GM18873 (cell line): ENCODE measurements around the gene TNS2.
A peak's percentile ranks its signal among the peaks of the same experiment; 100 is the strongest.
"Not testable (repeated sequence)": the region's sequence is repeated elsewhere in the genome, so short reads cannot be mapped to it uniquely, and the experiment has no call there.

ENCODE experiments used
- ATAC-seq: cut with Tn5 transposase; IDR thresholded peaks from one replicate; pipeline ENCODE4 v1.9.1; 2021; ENCODE audit warnings: mild to moderate bottlenecking, moderate library complexity, moderate number of reproducible peaks; ENCODE audit not compliant: unreplicated experiment, low FRiP score

The TNS2 gene

GRCh38 chr12:53049571-53050318 is at the start of gene TNS2:
TSS of gene TNS2 (plus strand) at chr12:53050065. CDS start at chr12:53050186, 121 bp downstream.
- no peak for ATAC-seq

DNA sequence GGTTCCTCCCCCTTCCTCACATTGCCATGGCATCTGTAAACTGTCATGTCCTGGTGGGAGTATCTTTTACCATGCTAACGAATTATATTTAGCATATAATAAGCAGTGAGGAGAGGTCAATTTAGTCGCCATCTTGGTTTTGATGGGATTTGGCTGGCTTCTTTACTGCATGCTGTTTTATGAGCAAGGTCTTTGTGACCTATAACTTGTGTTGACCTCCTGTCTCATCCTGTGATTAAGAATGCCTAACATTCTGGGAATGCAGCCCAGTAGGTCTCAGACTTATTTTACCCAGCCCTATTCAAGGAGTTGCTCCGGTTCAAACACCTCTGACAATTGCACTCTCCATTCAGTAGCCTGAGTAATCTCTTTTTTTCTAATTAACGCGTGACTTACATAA is 45.7 kb upstream of the TNS2 start:
- ATAC-seq: no peak

GRCh38 chr12:53004582-53004981 is 45.3 kb upstream of the TNS2 start:
- no peak for ATAC-seq

DNA sequence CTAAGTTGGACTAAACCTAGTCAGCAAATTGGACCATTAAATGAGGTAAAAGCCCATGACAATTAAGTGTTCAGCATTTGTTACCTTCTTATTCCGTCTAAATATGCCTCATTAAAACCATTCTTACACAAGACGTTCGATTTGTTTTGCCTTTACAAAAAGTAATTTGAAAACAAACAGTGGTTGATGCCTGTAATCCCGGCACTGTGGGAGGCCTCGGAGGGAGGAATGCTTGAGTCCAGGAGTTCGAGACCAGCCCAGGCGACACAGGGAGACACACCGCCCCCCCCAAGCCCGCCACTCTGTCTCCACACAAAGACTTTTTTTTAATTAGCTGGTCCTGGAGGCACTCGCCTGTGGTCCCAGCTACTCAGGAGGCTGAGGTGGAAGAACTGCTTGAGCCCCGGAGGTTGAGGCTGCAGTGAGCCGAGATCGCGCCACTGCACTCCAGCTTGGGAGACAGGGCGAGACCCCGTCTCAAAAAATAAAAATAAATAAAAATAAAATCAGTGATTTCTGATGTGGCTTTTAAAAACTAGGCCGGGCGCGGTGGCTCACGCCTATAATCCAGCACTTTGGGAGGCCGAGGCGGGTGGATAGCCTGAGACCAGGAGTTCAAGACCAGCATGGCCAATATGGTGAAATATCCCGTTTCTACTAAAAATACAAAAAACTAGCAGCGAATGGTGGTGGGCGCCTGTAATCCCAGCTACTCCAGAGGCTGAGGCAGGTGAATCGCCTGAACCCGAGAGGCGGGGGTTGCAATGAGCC is 44.5 kb upstream of the TNS2 start:
- ATAC-seq: no peak

- ATAC-seq: peak; percentile 88
Measured at GRCh38 chr12:53005986-53006809, 43.7 kb upstream of the TNS2 start, which contains the start of gene EIF4B. TSS of gene EIF4B (plus strand) at chr12:53006456. CDS start at chr12:53006484, 28 bp downstream.

DNA sequence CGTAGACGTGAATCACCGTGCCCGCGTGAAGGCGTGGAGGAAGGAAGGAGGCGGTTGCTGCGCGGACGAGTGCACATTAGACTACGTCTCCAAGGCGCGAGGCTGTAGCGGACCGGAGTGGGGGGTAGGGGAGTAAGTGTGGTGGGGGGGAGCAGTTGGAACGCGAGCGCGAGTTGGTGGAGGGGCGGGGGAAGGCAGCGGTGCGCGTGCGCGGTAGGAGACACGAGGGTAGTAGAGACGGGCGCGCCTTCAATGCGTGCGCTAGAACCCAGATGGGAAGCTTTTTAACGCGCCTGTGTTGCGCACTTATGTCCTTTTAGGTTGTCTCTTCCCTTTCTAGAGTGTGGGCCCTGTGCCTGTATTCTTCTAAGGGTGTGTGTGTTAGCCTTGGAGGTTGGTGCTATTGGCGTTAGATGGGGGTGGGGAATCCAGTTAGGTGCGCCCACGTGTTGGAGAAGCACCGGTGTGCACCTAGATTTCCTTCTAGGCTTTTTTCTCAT is 43.0 kb upstream of the TNS2 start:
- ATAC-seq: no peak

- ATAC-seq: no peak
Measured at GRCh38 chr12:53007343-53007742, 42.5 kb upstream of the TNS2 start.

- not testable (repeated sequence) for ATAC-seq
Measured at GRCh38 chr12:53008760-53009159, 41.1 kb upstream of the TNS2 start.

- no peak for ATAC-seq
Measured at GRCh38 chr12:53010955-53011354, 38.9 kb upstream of the TNS2 start.

DNA sequence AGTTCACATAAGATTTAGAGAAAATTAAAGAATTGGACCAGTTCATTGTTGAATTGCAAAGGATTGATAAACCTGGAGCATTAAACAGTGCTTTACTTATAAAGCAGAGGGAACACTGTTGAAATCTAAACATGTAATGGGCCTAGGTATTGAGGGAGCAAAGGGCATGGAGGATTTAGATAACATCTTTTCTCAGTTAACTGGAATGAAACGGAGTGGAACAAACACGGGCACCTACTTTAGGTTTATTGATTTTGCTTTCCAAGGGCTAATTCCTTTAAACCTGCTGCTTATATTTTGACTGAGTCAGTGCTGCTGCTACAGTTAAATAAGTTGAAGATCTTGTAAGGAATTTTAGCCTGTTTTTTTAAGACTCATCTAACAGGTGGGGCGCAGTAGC is 38.0 kb upstream of the TNS2 start:
- ATAC-seq: no peak

DNA sequence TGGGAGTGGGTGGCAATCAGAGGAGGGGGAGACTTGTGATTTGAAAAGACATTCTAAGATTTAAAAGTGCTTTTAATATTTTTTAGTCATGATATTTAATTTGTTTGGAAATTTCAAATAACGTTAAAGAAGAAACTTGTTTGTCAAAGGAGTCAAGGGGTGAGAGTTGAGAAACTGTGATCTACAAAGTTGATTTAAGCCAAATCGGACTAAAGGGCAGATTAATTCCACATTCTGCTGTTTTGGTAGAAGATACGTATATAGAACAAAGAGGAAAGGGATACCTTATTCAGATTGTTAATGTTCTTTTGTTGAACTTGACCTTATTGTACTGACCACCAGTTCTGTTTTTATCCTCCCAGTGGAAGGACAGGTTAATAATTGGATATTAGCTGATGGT is 36.9 kb upstream of the TNS2 start:
- ATAC-seq: no peak

- no peak for ATAC-seq
Measured at GRCh38 chr12:53014709-53015108, 35.2 kb upstream of the TNS2 start.

DNA sequence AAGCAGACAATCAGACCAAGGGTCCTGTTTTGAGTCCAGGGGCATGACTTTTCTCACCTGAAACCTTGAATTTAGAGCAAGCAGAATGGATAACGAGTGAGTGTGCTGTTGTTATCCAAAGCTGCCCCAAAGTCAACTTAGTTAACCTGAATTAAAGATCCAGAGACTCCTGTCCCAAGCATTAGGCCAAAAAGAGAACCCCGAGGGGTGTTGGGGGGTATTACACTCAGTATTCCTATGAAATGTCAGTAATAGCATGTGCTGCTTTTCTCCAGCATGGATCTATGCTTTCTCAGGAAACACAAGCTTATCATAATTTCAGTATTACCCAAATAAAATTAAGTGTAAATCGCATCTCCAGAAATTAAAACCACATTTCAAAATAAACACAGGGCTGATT is 24.6 kb upstream of the TNS2 start:
- ATAC-seq: no peak

- not testable (repeated sequence) for ATAC-seq
Measured at GRCh38 chr12:53027014-53027413, 22.9 kb upstream of the TNS2 start.

- ATAC-seq: no peak
Measured at GRCh38 chr12:53031616-53032015, 18.2 kb upstream of the TNS2 start.

- ATAC-seq: not testable (repeated sequence)
Measured at GRCh38 chr12:53033832-53034231, 16.0 kb upstream of the TNS2 start.

DNA sequence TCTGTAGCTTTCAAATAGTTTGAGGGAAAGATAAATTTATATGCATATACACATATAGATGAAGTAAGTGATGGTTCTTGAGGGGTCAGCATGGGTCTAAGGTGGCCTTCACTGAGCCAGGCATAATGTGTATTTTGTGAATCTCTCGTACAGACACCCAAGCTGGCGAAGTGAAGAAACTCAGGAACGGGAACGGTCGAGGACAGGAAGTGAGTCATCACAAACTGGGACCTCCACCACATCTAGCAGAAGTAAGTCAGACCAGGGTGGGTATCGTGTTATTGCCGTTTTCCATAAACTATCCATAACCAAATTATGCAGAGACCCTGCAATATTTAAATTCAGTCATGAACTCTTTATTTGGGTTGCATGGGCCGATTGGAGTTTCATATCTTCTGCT is 15.4 kb upstream of the TNS2 start:
- ATAC-seq: no peak

DNA sequence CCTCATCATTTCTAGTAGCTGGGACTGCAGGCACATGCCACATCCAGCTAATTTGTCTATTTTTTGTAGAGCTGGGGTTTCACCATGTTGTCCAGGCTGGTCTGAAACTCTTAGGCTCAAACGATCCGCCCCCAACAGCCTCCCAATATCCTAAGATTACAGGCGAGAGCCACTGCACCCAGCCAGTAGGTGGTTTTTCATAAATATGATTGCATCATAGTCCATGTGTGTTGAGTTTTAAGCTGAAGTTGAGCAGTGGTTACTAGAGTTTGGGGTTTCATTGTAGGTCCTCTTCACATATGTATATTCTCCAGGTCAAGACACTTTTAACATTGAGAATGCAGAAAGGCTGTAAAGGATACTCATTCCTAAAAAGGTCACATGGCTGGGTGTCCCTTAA is 13.1 kb upstream of the TNS2 start:
- no peak for ATAC-seq

GRCh38 chr12:53039851-53040250 is 10.0 kb upstream of the TNS2 start:
- no peak for ATAC-seq

DNA sequence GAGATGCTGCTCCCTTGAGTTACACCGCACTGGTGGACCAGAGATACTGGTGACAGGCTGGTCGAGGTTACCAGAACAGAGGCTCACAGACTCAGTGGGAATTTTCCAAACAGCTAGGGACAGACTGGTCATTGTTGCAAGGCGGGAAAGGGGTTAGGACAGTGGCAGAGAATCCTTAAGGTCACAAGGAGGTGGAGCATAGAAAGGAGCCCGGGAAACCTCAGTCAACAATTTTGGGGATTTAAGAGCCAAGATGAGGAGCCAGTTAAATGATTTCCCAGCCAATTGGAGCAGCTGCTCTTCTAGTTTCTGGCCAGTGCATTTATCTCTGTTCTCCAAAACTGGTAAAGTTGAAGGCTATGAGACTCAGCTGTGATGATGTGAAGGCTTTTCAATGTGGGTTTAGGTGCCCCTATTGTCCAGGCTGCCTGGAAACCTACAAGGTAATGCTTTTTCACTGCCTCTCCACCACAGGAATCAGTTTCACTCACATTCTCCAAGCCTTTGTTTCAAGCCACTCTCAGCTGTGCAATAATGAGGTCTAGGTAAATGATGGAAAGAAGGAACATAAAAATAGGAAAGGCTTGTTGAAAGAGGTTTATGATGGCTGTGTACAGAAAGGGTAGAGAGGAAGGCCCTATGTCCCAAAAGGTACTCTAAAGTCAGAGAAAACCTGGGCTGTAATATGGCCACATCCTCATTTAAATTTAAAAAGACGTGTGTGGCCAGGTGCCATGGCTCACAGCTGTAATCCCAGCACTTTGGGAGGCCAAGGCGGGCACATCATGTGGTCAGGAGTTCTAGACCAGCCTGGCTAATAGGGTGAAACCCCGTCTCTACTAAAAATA is 7.0 kb upstream of the TNS2 start:
- no peak for ATAC-seq
